A673 (cell line): Measurements from ENCODE around the gene MST1R.
A peak's percentile ranks its signal among the peaks of the same experiment; 100 is the strongest.

Experiments
- CTCF ChIP-seq: fragments of 300-800, 200-600 bp; sonication (generic); conservative IDR thresholded peaks from 2 replicates; pipeline ENCODE4 v1.5.1; 2017; ENCODE audit warnings: low read depth, mild to moderate bottlenecking, antibody characterized with exemption, low read length, moderate library complexity, mixed read lengths
- EZH2 ChIP-seq: fragments of 200-600 bp; sonication (generic); IDR thresholded peaks from 2 replicates; pipeline ENCODE4 v1.6.1; 2017; ENCODE audit warnings: borderline replicate concordance, low read depth, mild to moderate bottlenecking, mixed read lengths, antibody characterized with exemption, low read length; ENCODE audit not compliant: poor library complexity, severe bottlenecking

DNA sequence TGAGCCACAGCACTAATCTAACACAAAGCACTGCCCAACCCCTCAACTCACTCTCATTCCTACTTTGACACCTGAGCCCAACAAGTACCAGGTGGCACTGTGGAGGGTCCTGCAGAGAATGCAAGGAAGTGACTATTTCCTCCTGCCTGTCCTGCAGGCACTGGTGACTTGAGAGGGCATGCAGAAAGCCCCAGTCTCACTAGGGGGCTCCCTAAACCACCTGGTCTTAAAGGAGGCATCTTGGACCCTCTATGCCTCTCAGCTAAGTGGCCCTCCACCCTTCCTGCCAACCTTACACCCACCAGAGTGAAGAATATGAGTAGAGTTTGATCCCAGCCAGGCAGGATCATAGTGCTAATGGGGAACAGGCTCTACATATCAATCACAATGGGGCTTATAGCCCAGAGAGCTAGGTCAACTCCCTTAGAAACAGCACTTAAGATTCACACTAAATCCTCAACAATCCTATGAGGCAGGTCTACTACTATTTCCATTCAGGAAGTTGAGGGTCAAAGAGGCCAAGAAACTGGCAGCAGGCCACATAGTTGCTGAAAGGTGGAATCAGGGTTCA, 62.5 kb downstream of the MST1R start:
- peak; percentile 42 for TF ChIP-seq CTCF
- no peak for TF ChIP-seq EZH2
